Chondrocyte (in vitro differentiated cells): Measurements from ENCODE around the gene NTMT2. TPM values are rescaled to one million over a fixed set of nuclear protein-coding genes. Genes with fewer than 3 reads are reported as not detected.

Experiments
- DNase-seq: peaks from one replicate; pipeline ENCODE4 v3.0.0; 2021; ENCODE audit warnings: mixed read lengths, low spot score
- H3K27ac Mint-ChIP-seq: one replicate; pipeline ENCODE4 v1.8.0; 2021; ENCODE audit warnings: mild to moderate bottlenecking, moderate library complexity, mixed read lengths; ENCODE audit not compliant: unreplicated experiment
- H3K27me3 Mint-ChIP-seq: 2 replicates; pipeline ENCODE4 v1.8.0; 2021; ENCODE audit warnings: low read depth, mixed read lengths
- H3K36me3 Mint-ChIP-seq: 2 replicates; pipeline ENCODE4 v1.8.0; 2021; ENCODE audit warnings: low read depth, mixed read lengths
- H3K4me1 Mint-ChIP-seq: 2 replicates; pipeline ENCODE4 v1.8.0; 2021; ENCODE audit warnings: low read depth, mild to moderate bottlenecking, mixed read lengths
- H3K4me3 Mint-ChIP-seq: one replicate; pipeline ENCODE4 v1.8.0; 2021; ENCODE audit warnings: mild to moderate bottlenecking, moderate library complexity, mixed read lengths; ENCODE audit not compliant: unreplicated experiment
- H3K9me3 Mint-ChIP-seq: 2 replicates; pipeline ENCODE4 v1.8.0; 2021; ENCODE audit warnings: low read depth, mixed read lengths
- CTCF ChIP-seq: fragments of 200-600 bp; sonication (generic); IDR thresholded peaks from 2 replicates; pipeline ENCODE4 v1.5.0; 2021; ENCODE audit warnings: antibody characterized with exemption, mild to moderate bottlenecking, moderate library complexity
- total RNA-seq: library from RNA; stranded (reverse); gene quantifications from 3 replicates; pipeline ENCODE4 v1.2.1, GENCODE V29; 2021

The NTMT2 gene
- total RNA-seq, 1 donor from 2014 or later, result not detected

GRCh38 chr1:170204121-170204520 is 58.4 kb downstream of the NTMT2 start:
- H3K4me3 Mint-ChIP-seq, result no peak overlapping the region
- peaks cover 5% of the 10 kb centered on the region for H3K9me3 Mint-ChIP-seq
- no peak for DNase-seq
- H3K4me1 Mint-ChIP-seq, result peaks cover 21% of the 10 kb centered on the region
- no peak overlapping the region for H3K27ac Mint-ChIP-seq
- H3K27me3 Mint-ChIP-seq, result no peaks in the 10 kb centered on the region
- TF ChIP-seq CTCF, result no peak
- no peaks in the 10 kb centered on the region for H3K36me3 Mint-ChIP-seq

- Mint-ChIP-seq H3K4me1 (peaks cover 18% of the 10 kb centered on the region), H3K36me3 (no peaks in the 10 kb centered on the region), H3K27ac (no peak overlapping the region), H3K4me3 (no peak overlapping the region), H3K27me3 (no peaks in the 10 kb centered on the region), H3K9me3 (peaks cover 5% of the 10 kb centered on the region)
- DNase-seq, result no peak
- TF ChIP-seq CTCF, result no peak
Observed at GRCh38 chr1:170205301-170205700, 59.5 kb downstream of the NTMT2 start.

- no peak for TF ChIP-seq CTCF
- DNase-seq, result no peak
- H3K4me1 Mint-ChIP-seq, result peaks cover 16% of the 10 kb centered on the region
- no peak overlapping the region for H3K27ac Mint-ChIP-seq
- H3K4me3 Mint-ChIP-seq, result no peak overlapping the region
- H3K36me3 Mint-ChIP-seq, result no peaks in the 10 kb centered on the region
- peaks cover 3% of the 10 kb centered on the region for H3K9me3 Mint-ChIP-seq
- H3K27me3 Mint-ChIP-seq, result no peaks in the 10 kb centered on the region
Observed at GRCh38 chr1:170209125-170209524, 63.4 kb downstream of the NTMT2 start.

- no peaks in the 10 kb centered on the region for H3K36me3 Mint-ChIP-seq
- no peak for DNase-seq
- no peak for TF ChIP-seq CTCF
- H3K27ac Mint-ChIP-seq, result no peak overlapping the region
- H3K9me3 Mint-ChIP-seq, result peaks cover 3% of the 10 kb centered on the region
- peaks cover 21% of the 10 kb centered on the region for H3K4me1 Mint-ChIP-seq
- H3K4me3 Mint-ChIP-seq, result no peak overlapping the region
- no peaks in the 10 kb centered on the region for H3K27me3 Mint-ChIP-seq
Observed at GRCh38 chr1:170210142-170210541, 64.4 kb downstream of the NTMT2 start.

GRCh38 chr1:170213596-170213995 is 67.8 kb downstream of the NTMT2 start:
- no peak for DNase-seq
- Mint-ChIP-seq H3K4me1 (peaks cover 26% of the 10 kb centered on the region), H3K4me3 (no peak overlapping the region), H3K27me3 (no peaks in the 10 kb centered on the region), H3K9me3 (no peaks in the 10 kb centered on the region), H3K36me3 (no peaks in the 10 kb centered on the region), H3K27ac (peak overlapping the region; percentile 36)
- TF ChIP-seq CTCF, result no peak
